Measurements from ENCODE around the gene KSR1.

The KSR1 gene

GRCh38 chr17:27543464-27543856 is 87.2 kb downstream of the KSR1 start:
- no peak for DNase-seq
- intact Hi-C loops (cut with DNase I), result no loop called here

GRCh38 chr17:27543958-27544349 is 87.7 kb downstream of the KSR1 start:
- intact Hi-C loops (cut with DNase I), result no loop called here
- no peak for DNase-seq

GRCh38 chr17:27544350-27545131 is 88.3 kb downstream of the KSR1 start:
- intact Hi-C loops (cut with DNase I), result no loop called here

GRCh38 chr17:27545562-27546229 is 89.4 kb downstream of the KSR1 start:
- intact Hi-C loops (cut with DNase I), result no loop called here

More at GRCh38 chr17:27544350-27545131, 88.3 kb downstream of the KSR1 start:
- no peak for DNase-seq

GRCh38 chr17:27546624-27547300 is 90.5 kb downstream of the KSR1 start:
- no peak for DNase-seq
- intact Hi-C loops (cut with DNase I), result no loop called here

More at GRCh38 chr17:27545562-27546229, 89.4 kb downstream of the KSR1 start:
- DNase-seq, result no peak

- intact Hi-C loops (cut with DNase I), result no loop called here
- no peak for DNase-seq
These were observed 91.0 kb downstream of the KSR1 start for GRCh38 chr17:27547301-27547683.

GRCh38 chr17:27548369-27548768 is 92.1 kb downstream of the KSR1 start:
- peak in 1 of 10 donors; percentile 8 for DNase-seq
- intact Hi-C loops (cut with DNase I), result no loop called here

- DNase-seq, result peak; percentile 51 to 92 (median 66)
- intact Hi-C loops (cut with DNase I), result no loop called here
These were observed 93.1 kb downstream of the KSR1 start for GRCh38 chr17:27549251-27549893.

GRCh38 chr17:27550291-27550930 is 94.2 kb downstream of the KSR1 start:
- intact Hi-C loops (cut with DNase I), result no loop called here
- DNase-seq, result no peak

GRCh38 chr17:27550974-27551505 is 94.8 kb downstream of the KSR1 start:
- no peak for DNase-seq
- intact Hi-C loops (cut with DNase I), result no loop called here

- intact Hi-C loops (cut with DNase I), result no loop called here
- no peak for DNase-seq
These were observed 95.5 kb downstream of the KSR1 start for GRCh38 chr17:27551701-27552248.

- intact Hi-C loops (cut with DNase I), result no loop called here
- DNase-seq, result no peak
These were observed 96.1 kb downstream of the KSR1 start for GRCh38 chr17:27552276-27552732.

- no peak for DNase-seq
- intact Hi-C loops (cut with DNase I), result no loop called here
These were observed 96.8 kb downstream of the KSR1 start for GRCh38 chr17:27553019-27553511.

GRCh38 chr17:27554152-27554551 is 97.9 kb downstream of the KSR1 start:
- intact Hi-C loops (cut with DNase I), result no loop called here
- DNase-seq, result no peak

GRCh38 chr17:27554911-27555310 is 98.7 kb downstream of the KSR1 start:
- intact Hi-C loops (cut with DNase I), result no loop called here
- no peak for DNase-seq

- DNase-seq, result no peak
- intact Hi-C loops (cut with DNase I), result no loop called here
These were observed 99.1 kb downstream of the KSR1 start for GRCh38 chr17:27555339-27555738.

GRCh38 chr17:27558341-27558740 is 102.1 kb downstream of the KSR1 start:
- intact Hi-C loops (cut with DNase I), result no loop called here
- no peak for DNase-seq

GRCh38 chr17:27558842-27559505 is 102.7 kb downstream of the KSR1 start:
- intact Hi-C loops (cut with DNase I), result no loop called here
- no peak for DNase-seq

Data from posterior cingulate gyrus (tissue), 11 donors.